ENCODE data around the gene FUT2.

Gene FUT2

GRCh38 chr19:48750771-48751504 is 55.2 kb downstream of the FUT2 start:
- no peak for DNase-seq (ENCODE audit: low spot score)

GRCh38 chr19:48751845-48752495 is 56.2 kb downstream of the FUT2 start:
- DNase-seq (ENCODE audit: low spot score) = no peak

GRCh38 chr19:48752496-48753365 is 57.0 kb downstream of the FUT2 start, which contains the start of gene FUT1:
FUT1 (minus strand) TSS chr19:48752641; CDS start chr19:48751281, 1,360 bp downstream.
- peak; percentile 82 for DNase-seq (ENCODE audit: low spot score)

GRCh38 chr19:48755084-48755641 is 59.4 kb downstream of the FUT2 start, which contains the start of gene FGF21:
FGF21 (plus strand) TSS chr19:48755524; CDS start chr19:48756237, 713 bp downstream.
- no peak for DNase-seq (ENCODE audit: low spot score)

Data from ecto neural progenitor cell (in vitro differentiated cells).